Caco-2 (cell line): ENCODE data around the gene SHROOM3. TPM values are rescaled to one million over a fixed set of nuclear protein-coding genes. Genes with fewer than 3 reads are reported as not detected.

ENCODE experiments used
- BruUV-seq: library from RNA; stranded (reverse); fragments of 400-500 nt; replicated peaks from 2 replicates; lab custom pipeline; 2021; lab: Mats Ljungman, UMichigan
- CTCF ChIA-PET: fragments of 300-600 bp; sonication (Branson Sonifier 250); formaldehyde crosslinking; loops from one replicate; lab custom pipeline; 2022; ENCODE audit warnings: antibody characterized with exemption; lab: Charles Lee
- POLR2A ChIA-PET: fragments of 300-600 bp; sonication (Branson Sonifier 250); formaldehyde crosslinking; loops from one replicate; lab custom pipeline; 2022; ENCODE audit warnings: antibody characterized with exemption; lab: Charles Lee
- DNase-seq, 2 experiments: peaks; one replicate each; pipeline versions ENCODE4 v3.0.0 to v3.0.0-alpha.2; 2020 to 2022
- H3K27me3 ChIP-seq: replicated peaks from 2 replicates; pipeline ENCODE4 v1.6.0; 2011; ENCODE audit warnings: low read length; ENCODE audit not compliant: control insufficient read depth, insufficient read depth
- H3K36me3 ChIP-seq: 2 replicates; pipeline ENCODE4 v1.5.1; 2011; ENCODE audit warnings: low read length; ENCODE audit not compliant: control insufficient read depth, insufficient read depth
- H3K4me1 ChIP-seq: fragments of 250-450 bp; sonication (Bioruptor Pico); 2 replicates; pipeline ENCODE4 v1.5.1; 2020; ENCODE audit warnings: mild to moderate bottlenecking
- H3K4me3 ChIP-seq: 2 replicates; pipeline ENCODE4 v1.5.1; 2011; ENCODE audit warnings: low read depth, mild to moderate bottlenecking, control low read depth, low read length
- H3K9me3 ChIP-seq: fragments of 250-450 bp; sonication (Bioruptor Pico); 2 replicates; pipeline ENCODE4 v1.5.1; 2020; ENCODE audit warnings: mild to moderate bottlenecking, moderate library complexity
- H3K27ac Mint-ChIP-seq: one replicate; pipeline ENCODE4 v1.8.0; 2022; ENCODE audit warnings: mixed read lengths; ENCODE audit not compliant: unreplicated experiment
- H3K27me3 Mint-ChIP-seq: one replicate; pipeline ENCODE4 v1.8.0; 2022; ENCODE audit warnings: mixed read lengths; ENCODE audit not compliant: insufficient read depth, unreplicated experiment
- H3K36me3 Mint-ChIP-seq: one replicate; pipeline ENCODE4 v1.8.0; 2022; ENCODE audit warnings: mild to moderate bottlenecking, mixed read lengths; ENCODE audit not compliant: insufficient read depth, unreplicated experiment
- H3K4me1 Mint-ChIP-seq: one replicate; pipeline ENCODE4 v1.8.0; 2022; ENCODE audit warnings: low read depth, mixed read lengths; ENCODE audit not compliant: unreplicated experiment
- H3K4me3 Mint-ChIP-seq: one replicate; pipeline ENCODE4 v1.8.0; 2022; ENCODE audit warnings: mild to moderate bottlenecking, moderate library complexity, mixed read lengths; ENCODE audit not compliant: unreplicated experiment
- H3K9me3 Mint-ChIP-seq: one replicate; pipeline ENCODE4 v1.8.0; 2022; ENCODE audit warnings: mixed read lengths; ENCODE audit not compliant: unreplicated experiment
- CTCF ChIP-seq, 2 experiments: fragments of 200-600 bp in 1 of 2; IDR thresholded peaks; 1 replicate in 1 of 2; 2 replicates in 1 of 2; pipeline versions ENCODE4 v1.5.1 to v1.8.0; 2011 to 2022; ENCODE audit warnings: antibody characterized with exemption in 1 of 2, control low read depth in 1 of 2, inconsistent platforms in 1 of 2, low read depth in 1 of 2, low read length in 1 of 2, mild to moderate bottlenecking in 1 of 2, moderate library complexity in 1 of 2; ENCODE audit not compliant: insufficient read depth in 1 of 2, severe bottlenecking in 1 of 2, unreplicated experiment in 1 of 2
- intact Hi-C: fragments of 100-400 bp; cut with micrococcal nuclease; formaldehyde crosslinking; loops from one replicate; pipeline ENCODE4 v1.10.0; 2022; ENCODE audit not compliant: unreplicated experiment
- total RNA-seq: library from RNA; stranded (reverse); gene quantifications from 2 replicates; pipeline ENCODE4 v1.2.3, GENCODE V29; 2022

The SHROOM3 gene
- total RNA-seq, 1 experiment from 2014 or later, result 16.3 TPM

DNA sequence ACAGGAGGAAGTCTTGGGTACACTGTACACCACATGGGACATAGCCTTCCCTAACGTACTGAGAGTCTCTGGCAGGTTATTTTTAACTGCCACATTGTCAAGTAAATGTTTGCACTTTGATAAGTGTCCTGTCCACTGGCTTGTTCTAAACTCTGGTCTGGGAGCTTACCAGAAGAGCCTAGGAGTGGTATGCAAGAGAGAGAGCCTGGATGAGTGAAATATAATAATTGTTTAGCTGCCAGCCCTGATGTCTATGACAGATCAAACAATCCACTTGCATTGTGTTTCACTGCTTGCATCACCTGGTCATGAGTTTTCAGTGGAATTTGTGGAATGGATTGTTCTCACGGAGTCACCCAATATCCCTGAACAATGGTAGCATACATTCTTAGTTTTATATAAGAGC is 91.6 kb downstream of the SHROOM3 start:
- BruUV-seq, result no TSS peak
- intact Hi-C loops, result loop anchor here (2.0 to 5.0 kb wide), 4 partner anchors 22 to 61 kb away; no protein-coding TSS in a partner anchor
- DNase-seq, result peak; percentile 57 to 59

GRCh38 chr4:76527666-76528065 is 92.6 kb downstream of the SHROOM3 start:
- no peak for TF ChIP-seq CTCF (IDR thresholded peaks at IDR 0.05; ENCODE audit: insufficient read depth in 1 of 2, low read depth in 1 of 2, low read length in 1 of 2, severe bottlenecking in 1 of 2, unreplicated experiment in 1 of 2)
- DNase-seq, result no peak
- Mint-ChIP-seq H3K9me3 (peaks cover 11% of the 10 kb centered on the region), H3K27ac (no peak overlapping the region), H3K4me1 (peaks cover 35% of the 10 kb centered on the region), H3K36me3 (no peaks in the 10 kb centered on the region), H3K27me3 (no peaks in the 10 kb centered on the region), H3K4me3 (no peak overlapping the region)
- no peaks in the 10 kb centered on the region for H3K27me3 ChIP-seq
- CTCF ChIA-PET, result no interaction called here
- no peaks in the 10 kb centered on the region for H3K36me3 ChIP-seq
- H3K4me3 ChIP-seq, result no peak overlapping the region
- no peaks in the 10 kb centered on the region for H3K9me3 ChIP-seq
- BruUV-seq, result no TSS peak
- POLR2A ChIA-PET, result no interaction called here
- intact Hi-C loops, result loop anchor here (2.0 to 5.0 kb wide), 4 partner anchors 21 to 60 kb away; no protein-coding TSS in a partner anchor
- H3K4me1 ChIP-seq, result peaks cover 18% of the 10 kb centered on the region

More for the DNA sequence above, 91.6 kb downstream of the SHROOM3 start:
- Histone ChIP-seq H3K4me1 (peaks cover 18% of the 10 kb centered on the region), H3K4me3 (no peak overlapping the region), H3K27me3 (no peaks in the 10 kb centered on the region), H3K9me3 (no peaks in the 10 kb centered on the region), H3K36me3 (no peaks in the 10 kb centered on the region)
- TF ChIP-seq CTCF (IDR thresholded peaks at IDR 0.05; ENCODE audit: insufficient read depth in 1 of 2, low read depth in 1 of 2, low read length in 1 of 2, severe bottlenecking in 1 of 2, unreplicated experiment in 1 of 2), result no peak
- Mint-ChIP-seq H3K27me3 (no peaks in the 10 kb centered on the region), H3K4me1 (peaks cover 35% of the 10 kb centered on the region), H3K4me3 (peak overlapping the region; percentile 35), H3K36me3 (no peaks in the 10 kb centered on the region), H3K9me3 (peaks cover 11% of the 10 kb centered on the region), H3K27ac (peak overlapping the region; percentile 94)
- POLR2A ChIA-PET, result interaction anchor here (0.5 to 1.2 kb wide), 3 partner anchors 59 to 67 kb away, joined by 5 to 6 read pairs (median 6); no protein-coding TSS in a partner anchor
- CTCF ChIA-PET, result interaction anchor here (0.8 to 2.0 kb wide), 5 partner anchors 16 to 72 kb away, joined by 3 to 8 read pairs (median 3); no protein-coding TSS in a partner anchor

- peaks cover 33% of the 10 kb centered on the region for H3K4me1 Mint-ChIP-seq
- POLR2A ChIA-PET, result no interaction called here
- CTCF ChIA-PET, result no interaction called here
Measured at GRCh38 chr4:76531597-76531996, 96.6 kb downstream of the SHROOM3 start.

More at GRCh38 chr4:76531597-76531996, 96.6 kb downstream of the SHROOM3 start:
- Histone ChIP-seq H3K4me1 (peaks cover 19% of the 10 kb centered on the region), H3K27me3 (no peaks in the 10 kb centered on the region), H3K4me3 (no peak overlapping the region), H3K9me3 (no peaks in the 10 kb centered on the region), H3K36me3 (no peaks in the 10 kb centered on the region)
- no TSS peak for BruUV-seq
- no peaks in the 10 kb centered on the region for H3K27me3 Mint-ChIP-seq
- H3K27ac Mint-ChIP-seq, result no peak overlapping the region
- no peak for DNase-seq
- TF ChIP-seq CTCF (IDR thresholded peaks at IDR 0.05; ENCODE audit: insufficient read depth in 1 of 2, low read depth in 1 of 2, low read length in 1 of 2, severe bottlenecking in 1 of 2, unreplicated experiment in 1 of 2), result no peak
- H3K36me3 Mint-ChIP-seq, result no peaks in the 10 kb centered on the region
- no peak overlapping the region for H3K4me3 Mint-ChIP-seq
- peaks cover 11% of the 10 kb centered on the region for H3K9me3 Mint-ChIP-seq
- intact Hi-C loops, result no loop called here
